K562 (cell line): ENCODE measurements around the gene ERCC6. TPM values are rescaled to one million over a fixed set of nuclear protein-coding genes. Genes with fewer than 3 reads are reported as not detected.

Experiments
- AFF4 ChIP-seq: sonication (generic); formaldehyde crosslinking; IDR thresholded peaks from 2 replicates; pipeline ENCODE4 v1.8.0; 2023; ENCODE audit warnings: mild to moderate bottlenecking, missing genetic modification reagents
- CAMTA2 ChIP-seq: fragments of 250-450 bp; sonication (Bioruptor Pico); conservative IDR thresholded peaks from 2 replicates; pipeline ENCODE4 v1.5.1; 2022
- E2F5 ChIP-seq: sonication (generic); formaldehyde crosslinking; IDR thresholded peaks from 2 replicates; pipeline ENCODE4 v1.8.0; 2022; ENCODE audit warnings: mild to moderate bottlenecking, missing genetic modification reagents
- EHMT2 ChIP-seq: fragments of 450-650 bp; IDR thresholded peaks from 2 replicates; pipeline ENCODE4 v1.6.1; 2018; ENCODE audit warnings: antibody characterized with exemption
- ELF4 ChIP-seq: fragments of 450-650 bp; formaldehyde crosslinking; IDR thresholded peaks from 2 replicates; pipeline ENCODE4 v1.4.0; 2022; ENCODE audit warnings: missing genetic modification characterization
- FOXK2 ChIP-seq, 2 experiments: fragments of 450-650 bp; IDR thresholded peaks in 1 of 2; conservative IDR thresholded peaks in 1 of 2; 2 replicates each; pipeline ENCODE4 v1.6.1; 2016; ENCODE audit warnings: low read depth in 2 of 2, mild to moderate bottlenecking in 1 of 2
- RAD51 ChIP-seq: fragments of 450-650 bp; IDR thresholded peaks from 2 replicates; pipeline ENCODE4 v1.7.1; 2016; ENCODE audit warnings: low read depth, mild to moderate bottlenecking, borderline replicate concordance
- SMARCA5 ChIP-seq: fragments of 450-650 bp; IDR thresholded peaks from 2 replicates; pipeline ENCODE4 v1.6.1; 2016
- ZBTB40 ChIP-seq, 2 experiments: fragments of 450-650 bp in 1 of 2; sonication (generic) in 1 of 2; formaldehyde crosslinking in 1 of 2; IDR thresholded peaks; 2 replicates each; pipeline versions ENCODE4 v1.7.1 to v1.9.0; 2016 to 2022; ENCODE audit warnings: inconsistent platforms in 1 of 2, mild to moderate bottlenecking in 1 of 2, missing genetic modification reagents in 1 of 2
- polyA plus RNA-seq, 8 experiments: library from polyadenylated mRNA; depleted of rRNA in 4 of 8; stranded (reverse) in 5 of 8; unstranded in 3 of 8; fragments of >200 nt; fragmentation: Nextera tagmentation in 2 of 8; fragmentation: Illumina TruSeq in 1 of 8; extraction: Ambion mirVana in 2 of 8; extraction: Trizol in 1 of 8; gene quantifications; 2 replicates each; pipeline versions ENCODE4 v1.2.1 to v1.2.3, GENCODE V29; 2011 to 2014; ENCODE audit warnings: inconsistent platforms in 1 of 8, missing spikeins in 1 of 8
- total RNA-seq, 7 experiments: library from RNA; depleted of rRNA in 6 of 7; stranded (reverse); fragments of >200 nt in 6 of 7; fragmentation: Illumina TruSeq in 2 of 7; extraction: Trizol in 2 of 7; gene quantifications; 2 replicates each; pipeline versions ENCODE4 v1.2.1 to v1.2.3, GENCODE V29; 2011 to 2021; ENCODE audit warnings: low replicate concordance in 1 of 7
- TF ChIP-seq, protein P1 (sequence below): fragments of 450-650 bp; formaldehyde crosslinking; IDR thresholded peaks from 2 replicates; pipeline ENCODE4 v1.4.0; 2020; ENCODE audit warnings: mild to moderate bottlenecking, moderate library complexity
- TF ChIP-seq, protein P2 (sequence below), 2 experiments: IDR thresholded peaks; 2 replicates each; pipeline ENCODE4 v1.6.1; 2011; ENCODE audit warnings: borderline replicate concordance in 1 of 2, control low read depth in 1 of 2, low read depth in 1 of 2, low read length in 1 of 2, mild to moderate bottlenecking in 1 of 2, mixed read lengths in 1 of 2, moderate library complexity in 1 of 2; ENCODE audit not compliant: insufficient read depth in 1 of 2, insufficient read length in 1 of 2, poor library complexity in 1 of 2, severe bottlenecking in 1 of 2; ENCODE audit errors: extremely low read depth in 1 of 2

Gene ERCC6
- total and polyA plus RNA-seq, 9 of the 15 experiments (the other 6 are each of a cell fraction or from before 2014, with no cell fraction given): 7.8 to 17.7 (median 11.8) TPM

- TF ChIP-seq ZBTB40 (IDR thresholded peaks at IDR 0.05) (no peak), ZBTB40 (CRISPR knock-in tag; IDR thresholded peaks at IDR 0.05) (no peak), AFF4 (CRISPR knock-in tag) (no peak), CAMTA2 (CRISPR knock-in tag) (no peak), FOXK2 (conservative IDR thresholded peaks at IDR 0.05 in 1 of 2, IDR thresholded peaks at IDR 0.05 in 1 of 2; ENCODE audit: low read depth in 2 of 2) (no peak), E2F5 (CRISPR knock-in tag) (no peak), ELF4 (no peak), RAD51 (no peak), SMARCA5 (no peak), EHMT2 (no peak)
- TF ChIP-seq, protein P1, sequence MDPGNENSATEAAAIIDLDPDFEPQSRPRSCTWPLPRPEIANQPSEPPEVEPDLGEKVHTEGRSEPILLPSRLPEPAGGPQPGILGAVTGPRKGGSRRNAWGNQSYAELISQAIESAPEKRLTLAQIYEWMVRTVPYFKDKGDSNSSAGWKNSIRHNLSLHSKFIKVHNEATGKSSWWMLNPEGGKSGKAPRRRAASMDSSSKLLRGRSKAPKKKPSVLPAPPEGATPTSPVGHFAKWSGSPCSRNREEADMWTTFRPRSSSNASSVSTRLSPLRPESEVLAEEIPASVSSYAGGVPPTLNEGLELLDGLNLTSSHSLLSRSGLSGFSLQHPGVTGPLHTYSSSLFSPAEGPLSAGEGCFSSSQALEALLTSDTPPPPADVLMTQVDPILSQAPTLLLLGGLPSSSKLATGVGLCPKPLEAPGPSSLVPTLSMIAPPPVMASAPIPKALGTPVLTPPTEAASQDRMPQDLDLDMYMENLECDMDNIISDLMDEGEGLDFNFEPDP (CRISPR knock-in tag): no peak
- TF ChIP-seq, protein P2, sequence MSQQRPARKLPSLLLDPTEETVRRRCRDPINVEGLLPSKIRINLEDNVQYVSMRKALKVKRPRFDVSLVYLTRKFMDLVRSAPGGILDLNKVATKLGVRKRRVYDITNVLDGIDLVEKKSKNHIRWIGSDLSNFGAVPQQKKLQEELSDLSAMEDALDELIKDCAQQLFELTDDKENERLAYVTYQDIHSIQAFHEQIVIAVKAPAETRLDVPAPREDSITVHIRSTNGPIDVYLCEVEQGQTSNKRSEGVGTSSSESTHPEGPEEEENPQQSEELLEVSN (IDR thresholded peaks at IDR 0.05; ENCODE audit: borderline replicate concordance in 1 of 2, extremely low read depth in 1 of 2, insufficient read depth in 1 of 2, insufficient read length in 1 of 2, low read depth in 1 of 2, low read length in 1 of 2, poor library complexity in 1 of 2, severe bottlenecking in 1 of 2): no peak
Measured at GRCh38 chr10:49498425-49498824, 40.5 kb downstream of the ERCC6 start (continued).
